Stimulated activated CD8-positive, alpha-beta memory T cell treated with anti-CD3 and anti-CD28 coated beads, Interleukin-7, amount 100 ng/mL, for 4 hours (primary cell): ENCODE measurements around the gene SAMD4A.

Source experiments
- DNase-seq, 2 donors: peaks; one replicate each; pipeline ENCODE4 v3.0.0-alpha.2; 2020; ENCODE audit warnings: low read depth in 2 of 2

The SAMD4A gene

GRCh38 chr14:54703082-54703481 is 136.2 kb downstream of the SAMD4A start:
- no peak for DNase-seq

- no peak for DNase-seq
Observed at GRCh38 chr14:54703724-54704123, 136.8 kb downstream of the SAMD4A start.

GRCh38 chr14:54704768-54705167 is 137.8 kb downstream of the SAMD4A start:
- DNase-seq, result no peak

- no peak for DNase-seq
Observed at GRCh38 chr14:54706769-54707168, 139.8 kb downstream of the SAMD4A start.

- DNase-seq, result no peak
Observed at GRCh38 chr14:54708161-54708560, 141.2 kb downstream of the SAMD4A start.

- DNase-seq, result no peak
Observed at GRCh38 chr14:54708982-54709381, 142.1 kb downstream of the SAMD4A start.

DNA sequence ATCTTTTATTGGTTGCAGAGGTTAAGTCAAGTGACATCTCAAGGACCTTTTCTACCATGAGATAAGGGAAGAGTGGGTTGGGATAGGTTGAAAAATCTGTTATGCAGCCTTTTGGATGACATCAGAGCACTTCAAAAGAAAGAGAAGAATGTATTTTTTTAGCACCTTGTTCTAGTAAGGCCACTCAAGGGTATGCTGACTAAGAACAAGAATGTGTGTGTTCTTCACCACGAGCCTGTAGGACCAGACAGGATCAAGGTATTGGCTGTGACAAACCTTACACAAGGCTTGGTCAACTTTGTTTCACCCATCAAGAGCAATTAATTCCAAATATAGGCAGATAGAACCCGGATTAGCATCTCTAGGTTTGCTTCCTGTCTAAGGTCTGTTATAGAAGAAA is 142.5 kb downstream of the SAMD4A start:
- no peak for DNase-seq

- DNase-seq, result no peak
Observed at GRCh38 chr14:54709867-54710266, 142.9 kb downstream of the SAMD4A start.

GRCh38 chr14:54711312-54711711 is 144.4 kb downstream of the SAMD4A start:
- DNase-seq, result no peak

DNA sequence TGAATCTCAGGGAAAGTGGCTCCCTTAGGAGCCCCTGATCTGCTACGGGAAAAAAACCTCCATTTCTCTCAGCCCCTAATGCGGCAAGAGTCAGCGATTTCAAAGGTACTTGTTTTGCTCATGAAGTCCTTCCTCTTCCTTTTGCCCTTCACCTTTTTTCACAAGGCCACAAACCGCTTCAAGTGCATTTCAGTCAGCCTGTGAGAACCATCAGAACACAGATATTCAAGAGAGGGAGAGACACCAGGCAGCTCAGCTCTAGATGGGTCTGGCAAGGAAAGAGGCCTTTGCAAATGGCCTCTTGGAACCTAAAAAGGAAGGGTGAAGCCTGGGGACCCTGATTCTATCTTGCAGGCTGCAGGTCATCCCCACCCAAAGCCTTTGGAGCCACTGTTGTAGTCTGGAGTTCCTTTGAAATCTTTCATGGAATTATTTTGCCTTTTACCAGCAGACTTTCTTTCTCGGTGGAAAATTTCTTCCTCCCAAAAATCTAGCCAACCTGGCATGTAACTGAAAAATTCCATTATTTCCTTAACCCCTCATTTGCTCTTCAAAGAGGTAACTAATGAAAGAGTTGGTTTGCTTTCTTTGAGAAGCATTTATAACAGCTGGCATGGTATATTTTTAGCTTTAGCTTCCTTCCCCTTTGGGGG is 145.0 kb downstream of the SAMD4A start:
- no peak for DNase-seq

GRCh38 chr14:54712465-54713200 is 145.7 kb downstream of the SAMD4A start:
- no peak for DNase-seq

DNA sequence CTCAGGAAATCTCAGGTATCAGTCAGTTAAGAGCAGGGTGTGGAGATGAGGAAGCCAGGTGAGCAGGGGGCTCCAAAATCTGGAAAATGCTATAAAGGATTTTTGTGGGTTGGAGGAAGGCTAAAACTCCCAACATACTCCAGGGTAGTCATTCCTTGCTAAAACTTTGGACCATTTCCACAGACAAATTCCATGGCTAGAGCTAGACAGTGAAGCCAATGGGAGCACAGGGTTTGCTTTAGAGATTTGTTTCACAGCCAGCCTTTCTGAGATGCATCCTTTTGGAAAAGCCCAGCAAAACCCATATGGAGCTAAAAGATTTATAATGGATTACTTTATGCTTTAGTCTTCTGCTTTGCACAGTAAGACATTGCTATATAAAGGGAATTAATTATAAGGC is 146.5 kb downstream of the SAMD4A start:
- DNase-seq, result no peak

- no peak for DNase-seq
Observed at GRCh38 chr14:54715239-54715638, 148.3 kb downstream of the SAMD4A start.

DNA sequence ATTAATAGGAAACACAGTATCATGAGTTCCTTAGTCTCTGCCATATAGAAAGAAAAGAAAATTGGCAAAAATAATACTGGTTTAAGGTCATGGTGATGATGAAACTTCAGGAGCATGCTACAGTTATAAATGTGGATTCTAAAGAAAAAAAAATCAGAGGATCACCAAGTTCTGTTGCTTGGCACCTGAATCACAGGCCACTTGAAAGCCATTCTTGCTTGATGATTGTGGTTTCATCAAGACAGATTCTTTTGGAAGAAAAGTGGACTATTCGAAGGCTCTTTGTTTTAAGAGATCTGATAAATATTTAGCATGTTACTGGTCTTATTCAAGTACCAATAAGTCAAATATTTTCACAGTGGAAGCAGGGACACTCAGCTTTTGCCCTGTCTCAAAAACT is 148.9 kb downstream of the SAMD4A start:
- DNase-seq, result no peak

DNA sequence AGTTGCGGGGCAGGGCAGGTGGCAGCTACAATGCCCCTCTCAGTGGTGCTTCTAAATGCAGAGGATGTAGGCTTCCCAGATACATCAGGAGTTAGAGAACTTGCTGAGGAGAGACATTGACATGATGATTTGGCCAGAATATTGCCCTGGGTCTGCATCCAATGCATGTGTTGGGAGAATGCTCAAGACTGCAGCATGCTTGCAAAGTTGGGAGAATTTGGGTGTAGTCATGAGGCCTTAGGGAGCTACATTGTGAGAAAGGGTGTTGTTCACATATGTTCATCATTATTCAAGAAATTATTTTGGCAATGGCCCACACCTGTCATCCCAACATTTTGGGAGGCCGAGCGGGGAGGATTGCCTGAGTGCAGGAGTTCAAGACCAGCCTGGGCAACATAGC is 149.9 kb downstream of the SAMD4A start:
- no peak for DNase-seq

DNA sequence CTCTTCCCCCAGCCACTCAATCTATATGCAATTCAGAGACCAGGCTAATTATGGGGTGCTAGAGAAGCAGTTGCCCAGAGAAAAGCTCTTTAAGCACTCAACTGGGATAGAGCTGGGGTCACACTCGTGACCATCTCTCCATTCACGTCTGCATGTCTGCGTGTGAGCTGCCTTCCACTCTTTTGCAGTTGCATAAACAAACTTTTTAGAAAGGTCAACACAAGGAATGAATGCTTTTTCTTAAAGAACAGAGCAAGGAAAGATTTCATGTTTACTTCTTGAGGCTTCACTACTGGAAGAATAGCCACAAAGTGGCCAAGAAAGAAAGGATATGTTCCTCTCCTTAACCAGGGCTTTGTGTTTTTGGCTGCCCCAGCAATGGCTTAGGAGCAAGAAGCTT is 151.1 kb downstream of the SAMD4A start:
- DNase-seq, result no peak

DNA sequence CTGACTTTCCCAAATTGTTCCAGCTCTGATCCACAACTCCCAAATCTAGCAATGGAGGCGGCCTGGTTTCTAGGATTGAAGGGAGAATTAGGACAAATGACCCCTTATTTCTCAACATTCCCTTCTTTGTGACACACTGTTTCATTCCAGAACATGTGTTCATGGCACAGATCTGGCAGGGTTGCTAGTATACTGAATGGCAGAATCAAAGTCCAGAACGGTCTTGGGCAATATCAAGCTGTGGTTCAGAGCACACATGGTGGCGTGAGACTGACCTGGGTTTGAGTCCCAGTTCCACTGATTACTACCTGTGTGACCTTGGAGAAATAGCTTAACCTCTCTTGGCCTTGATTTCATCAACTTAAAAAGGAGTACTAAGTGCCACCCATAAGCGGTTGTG is 152.5 kb downstream of the SAMD4A start:
- no peak for DNase-seq

DNA sequence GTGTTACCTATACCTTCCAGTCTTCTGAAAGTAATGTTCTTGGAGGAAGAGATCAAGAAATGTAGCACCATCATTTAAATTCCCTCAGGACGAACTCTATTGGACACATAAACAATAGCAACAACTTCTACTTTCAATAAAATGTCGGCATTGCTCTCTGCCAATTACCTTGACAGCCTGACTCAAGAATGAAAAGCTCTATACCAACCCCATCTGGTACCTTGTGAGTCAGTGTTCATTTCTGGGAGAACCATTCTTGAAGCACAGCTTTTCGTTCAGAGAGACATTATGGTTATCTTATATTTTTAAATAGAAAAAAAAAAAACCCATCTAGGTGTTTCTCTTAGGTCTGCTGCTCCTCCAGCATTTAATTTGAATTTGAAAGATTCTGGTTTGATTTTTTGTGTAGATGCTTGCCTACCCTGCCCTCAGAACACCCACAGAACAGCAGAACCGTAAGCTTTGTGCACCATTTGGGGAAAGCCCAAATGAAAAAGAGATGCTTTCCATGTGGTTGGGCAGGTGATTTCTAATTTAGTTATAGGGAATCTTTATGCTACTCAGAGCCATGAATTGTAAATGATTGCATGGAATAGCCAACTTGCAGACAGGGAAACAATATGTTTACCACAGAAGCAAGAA is 156.0 kb downstream of the SAMD4A start:
- DNase-seq, result no peak

DNA sequence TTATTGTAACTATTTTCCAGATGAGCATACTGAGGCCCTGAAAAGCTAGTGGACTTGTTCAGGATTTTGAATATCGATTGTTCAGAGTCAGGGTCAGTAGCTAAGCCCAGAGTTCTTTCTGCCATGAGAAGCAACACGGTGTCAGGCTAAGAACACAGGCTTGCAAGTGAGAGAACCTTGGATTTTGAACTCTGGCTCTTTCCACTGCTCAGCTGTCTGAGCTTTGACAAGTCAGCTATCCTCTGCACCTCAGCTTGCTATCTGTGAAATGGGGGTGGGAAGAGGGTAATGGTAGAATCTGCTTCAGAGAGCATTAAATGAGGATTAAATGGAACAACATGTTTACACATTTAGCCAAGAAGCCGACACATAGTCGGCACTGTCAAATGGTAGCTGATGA is 157.2 kb downstream of the SAMD4A start:
- DNase-seq, result no peak

DNA sequence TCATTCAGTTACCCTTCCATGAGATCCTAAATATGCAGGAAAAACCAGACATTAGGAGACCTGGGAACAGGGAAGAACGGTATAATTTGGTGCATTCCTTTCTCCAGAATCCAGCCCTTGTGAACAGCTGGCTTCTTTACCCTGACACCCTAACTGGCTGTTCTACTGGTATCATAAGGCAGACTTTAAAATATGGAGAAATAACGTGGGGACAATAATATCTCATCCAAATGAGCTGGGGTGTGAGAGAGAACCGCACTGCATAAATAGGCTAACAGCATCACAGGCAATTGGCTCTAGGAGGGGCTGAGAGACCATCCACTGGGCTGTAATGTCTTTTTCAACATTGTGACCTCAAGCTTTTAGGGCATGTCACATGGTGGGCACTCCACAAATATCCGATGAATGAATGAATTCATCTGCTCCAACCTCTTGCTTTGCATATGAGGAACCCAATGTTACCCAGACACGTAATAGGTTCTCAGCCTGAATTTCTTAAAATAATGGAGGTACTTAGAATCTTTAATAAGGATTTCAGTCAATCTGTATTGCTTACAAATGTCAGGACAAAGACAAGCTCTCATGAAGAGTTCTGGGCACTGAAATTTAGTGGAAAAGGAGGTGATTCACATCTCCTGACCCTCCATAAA is 157.9 kb downstream of the SAMD4A start:
- DNase-seq, result no peak

DNA sequence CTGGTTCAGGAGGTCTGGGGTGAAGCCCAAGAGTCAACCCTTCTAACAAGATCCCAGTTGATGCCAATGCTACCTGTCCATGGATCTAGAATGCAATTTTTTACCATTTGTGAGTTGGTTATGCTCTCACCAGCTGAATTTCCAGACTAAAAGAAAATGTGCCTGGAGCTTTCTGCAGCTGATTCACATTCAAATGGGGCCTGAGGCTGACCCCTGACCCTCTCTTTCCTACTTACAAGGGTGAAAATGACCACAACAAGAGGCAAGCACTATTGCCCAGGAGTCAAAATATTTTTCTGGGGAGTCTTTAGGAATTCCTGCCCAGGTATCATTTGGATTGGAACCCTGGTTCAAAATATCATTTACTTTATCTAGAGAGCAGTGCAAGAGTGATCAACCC is 159.1 kb downstream of the SAMD4A start:
- no peak for DNase-seq

- no peak for DNase-seq
Observed at GRCh38 chr14:54727929-54728328, 161.0 kb downstream of the SAMD4A start.
